HG03097 (cell line): ENCODE data around the gene SLC38A9.
"Not testable (repeated sequence)": the region's sequence is repeated elsewhere in the genome, so short reads cannot be mapped to it uniquely, and the experiment has no call there.

Experiments
- ATAC-seq: cut with Tn5 transposase; IDR thresholded peaks from one replicate; pipeline ENCODE4 v1.9.1; 2021; ENCODE audit not compliant: unreplicated experiment, low FRiP score

SLC38A9 gene

GRCh38 chr5:55711507-55712022 lies 559 bp downstream of the SLC38A9 start:
- no peak for ATAC-seq

DNA sequence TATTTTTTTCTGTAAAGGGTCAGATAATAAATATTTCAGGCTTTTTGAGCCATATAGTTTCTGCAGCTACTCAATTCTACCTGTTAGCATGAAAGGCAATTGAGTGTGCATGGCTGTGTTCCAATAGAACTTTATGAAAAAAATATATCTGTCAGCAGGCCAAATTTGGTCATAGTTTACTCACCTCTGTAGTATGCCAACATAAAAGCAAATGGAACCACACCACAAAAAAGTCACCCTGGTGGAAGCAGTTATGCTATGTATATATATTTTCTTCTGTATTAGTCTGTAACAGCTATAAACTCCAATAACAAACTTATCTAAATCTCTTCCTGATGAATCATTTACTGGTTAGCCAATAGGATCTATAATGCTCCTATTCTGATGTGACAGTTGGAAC lies 3.4 kb downstream of the SLC38A9 start:
- ATAC-seq = no peak

GRCh38 chr5:55706230-55706629 lies 5.9 kb downstream of the SLC38A9 start:
- no peak for ATAC-seq

GRCh38 chr5:55702598-55703345 lies 9.4 kb downstream of the SLC38A9 start:
- ATAC-seq = no peak

DNA sequence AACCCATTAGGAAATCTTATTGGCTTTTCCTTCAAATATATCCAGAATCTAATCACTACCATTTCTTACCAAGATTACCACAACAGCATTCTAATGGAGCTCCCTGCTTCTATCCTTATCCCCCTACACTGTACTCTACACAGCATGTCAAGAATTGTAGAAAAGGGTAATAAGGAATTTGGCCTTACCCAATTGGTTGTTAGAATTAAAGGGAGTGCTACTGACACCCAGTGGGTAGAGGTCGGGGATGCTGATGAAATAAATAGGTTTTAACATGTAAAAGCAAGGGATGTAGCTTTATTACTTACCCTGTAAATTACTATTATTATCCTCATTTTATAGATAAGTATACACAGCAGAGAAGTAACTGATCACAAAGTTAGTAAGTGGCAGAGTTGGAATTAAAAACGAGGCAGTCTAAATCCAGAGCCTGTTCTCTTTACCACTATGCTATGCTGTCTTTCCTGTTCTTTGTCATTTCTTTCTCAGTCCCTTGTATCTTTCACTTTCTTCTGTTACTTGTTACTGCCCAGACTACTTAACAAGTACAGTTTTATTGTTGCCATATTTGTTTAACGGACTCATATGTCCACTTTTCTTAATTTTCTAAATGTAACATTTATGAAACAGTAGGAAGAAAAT lies 10.5 kb downstream of the SLC38A9 start:
- no peak for ATAC-seq

- no peak for ATAC-seq
Measured at GRCh38 chr5:55700745-55701144, 11.4 kb downstream of the SLC38A9 start.

DNA sequence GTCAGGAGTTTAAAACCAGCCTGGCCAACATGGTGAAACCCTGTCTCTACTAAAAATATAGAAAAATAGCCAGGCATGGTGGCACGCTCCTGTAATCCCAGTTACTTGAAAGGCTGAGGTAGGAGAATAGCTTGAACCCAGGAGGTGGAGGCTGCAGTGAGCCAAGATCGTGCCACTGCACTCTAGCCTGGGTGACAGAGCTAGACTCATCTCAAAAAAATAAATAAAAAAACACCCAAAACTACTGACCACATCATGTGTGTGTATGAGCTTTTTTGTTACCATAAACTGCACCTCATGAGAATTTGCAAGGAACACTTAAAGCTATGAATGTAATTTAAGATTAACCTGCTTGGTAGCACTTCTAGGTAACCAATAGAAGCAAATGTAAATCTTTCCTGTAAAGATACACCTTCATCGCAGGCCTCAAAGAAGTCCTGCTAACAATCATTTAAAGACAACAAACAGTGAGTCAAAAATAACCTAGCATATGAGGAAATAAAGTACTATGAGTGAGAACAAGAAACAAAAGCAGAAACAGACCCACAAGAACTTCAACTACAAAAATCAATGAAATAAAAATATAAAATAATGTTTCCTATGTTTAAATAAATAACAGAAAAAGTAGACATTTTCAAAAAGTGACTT lies 13.0 kb downstream of the SLC38A9 start:
- no peak for ATAC-seq

DNA sequence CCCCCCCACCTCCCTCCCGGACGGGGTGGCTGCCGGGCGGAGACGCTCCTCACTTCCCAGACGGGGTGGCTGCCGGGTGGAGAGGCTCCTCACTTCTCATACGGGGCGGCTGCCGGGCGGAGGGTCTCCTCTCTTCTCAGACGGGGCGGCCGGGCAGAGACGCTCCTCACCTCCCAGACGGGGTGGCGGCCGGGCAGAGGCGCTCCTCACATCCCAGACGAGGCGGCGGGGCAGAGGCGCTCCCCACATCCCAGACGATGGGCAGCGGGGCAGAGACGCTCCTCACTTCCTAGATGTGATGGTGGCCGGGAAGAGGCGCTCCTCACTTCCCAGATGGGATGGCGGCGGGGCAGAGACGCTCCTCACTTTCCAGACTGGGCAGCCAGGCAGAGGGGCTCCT lies 15.4 kb downstream of the SLC38A9 start:
- not testable (repeated sequence) for ATAC-seq

DNA sequence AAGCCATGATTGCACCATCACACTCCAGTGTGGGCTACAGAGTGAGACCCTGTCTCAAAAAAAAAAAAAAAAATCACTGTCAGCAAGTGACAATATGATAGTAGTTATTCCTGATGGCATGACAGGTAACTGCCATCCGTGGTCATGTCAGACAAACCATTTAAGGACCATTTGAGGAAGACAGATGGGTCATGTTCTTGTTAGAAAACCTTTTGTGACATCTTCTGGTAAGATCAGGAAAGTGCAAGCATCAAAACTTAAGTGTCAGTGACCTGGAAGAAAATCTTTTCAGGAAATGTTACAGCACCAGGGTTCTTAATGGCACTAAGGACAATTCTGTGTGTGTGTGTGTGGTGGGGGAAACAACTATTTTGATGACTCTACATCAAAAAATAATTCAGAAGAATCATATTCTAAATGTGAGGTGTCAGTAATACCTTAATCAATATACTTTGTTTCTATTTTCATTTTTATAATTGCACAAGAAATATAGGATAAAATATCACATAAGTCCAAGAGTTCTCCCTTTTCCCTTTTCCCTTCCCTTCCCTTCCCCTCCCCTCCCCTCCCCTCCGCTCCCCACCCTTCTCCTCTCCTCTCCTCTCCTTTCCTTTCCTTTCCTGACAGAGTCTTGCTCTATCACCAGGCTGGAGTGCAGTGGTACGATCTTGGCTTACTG lies 17.8 kb downstream of the SLC38A9 start:
- no peak for ATAC-seq

DNA sequence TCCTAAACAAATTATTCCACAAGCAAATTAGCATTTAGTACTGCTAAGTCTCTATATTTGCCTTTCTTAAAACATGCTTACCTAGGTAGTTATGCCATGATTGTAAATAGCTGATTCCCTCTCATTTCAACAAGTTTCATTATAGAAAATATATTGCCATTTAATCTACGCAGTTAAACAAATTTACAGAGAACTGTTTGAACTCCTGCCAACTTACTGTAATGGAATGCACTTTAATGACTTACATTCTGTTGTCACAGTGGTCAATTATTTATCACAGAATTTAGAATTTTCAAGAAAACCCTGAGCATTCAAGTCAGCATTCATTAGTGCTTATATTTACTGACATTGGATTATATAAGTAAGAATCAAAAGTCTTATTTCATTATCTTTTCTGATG lies 19.6 kb downstream of the SLC38A9 start:
- no peak for ATAC-seq

DNA sequence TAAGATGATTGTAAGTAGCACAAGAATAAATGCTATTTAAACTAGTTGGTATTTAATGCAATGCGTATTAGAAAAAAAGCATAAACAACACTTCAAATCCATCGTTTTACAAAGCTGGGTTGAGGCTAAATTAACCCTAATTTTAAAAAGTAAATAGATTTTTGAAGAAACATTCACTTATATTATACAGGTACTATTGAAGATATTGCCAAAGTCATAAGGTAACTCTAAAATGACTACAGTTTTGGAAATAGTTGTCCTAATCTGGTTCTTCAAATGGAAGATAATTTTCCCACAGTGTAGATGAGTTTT lies 20.1 kb downstream of the SLC38A9 start:
- no peak for ATAC-seq

DNA sequence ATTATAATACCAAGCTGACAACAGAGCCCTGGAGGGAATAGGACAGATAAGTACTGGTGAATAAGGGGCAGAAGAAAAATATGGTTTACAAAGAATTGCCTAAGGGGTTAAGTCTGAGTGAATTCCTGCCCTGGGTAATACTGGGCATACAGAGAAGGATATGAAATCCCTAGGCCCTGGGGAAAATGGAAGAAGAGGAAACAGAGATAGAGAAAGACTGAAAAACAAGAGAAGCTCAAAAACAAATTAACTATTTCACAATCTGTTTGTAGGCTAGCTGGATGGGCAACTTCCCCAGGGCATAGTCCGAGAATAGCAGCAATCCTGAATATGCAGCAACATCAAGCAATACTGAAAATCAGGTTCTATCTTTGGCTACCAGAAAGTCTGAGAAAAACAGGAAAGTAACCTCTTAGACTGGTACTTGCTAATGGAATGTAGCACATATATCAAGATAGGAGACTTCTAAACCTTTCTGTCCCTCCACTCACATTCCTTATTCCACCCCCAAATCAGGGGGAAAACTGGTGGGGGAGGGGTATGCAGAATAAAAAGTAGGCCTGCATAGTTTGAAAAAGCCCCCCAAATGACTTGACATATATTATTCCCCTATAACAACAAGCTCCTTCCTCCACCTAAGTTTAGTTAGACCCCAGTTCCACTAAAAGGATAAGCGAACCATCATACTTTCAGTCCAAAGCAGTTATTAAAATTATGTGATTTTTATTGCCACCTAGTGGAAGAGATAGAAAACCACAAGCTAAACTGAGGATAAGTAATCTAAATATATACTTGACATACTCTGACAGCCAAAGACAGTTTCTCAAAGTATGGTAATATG lies 20.6 kb downstream of the SLC38A9 start:
- ATAC-seq = no peak

DNA sequence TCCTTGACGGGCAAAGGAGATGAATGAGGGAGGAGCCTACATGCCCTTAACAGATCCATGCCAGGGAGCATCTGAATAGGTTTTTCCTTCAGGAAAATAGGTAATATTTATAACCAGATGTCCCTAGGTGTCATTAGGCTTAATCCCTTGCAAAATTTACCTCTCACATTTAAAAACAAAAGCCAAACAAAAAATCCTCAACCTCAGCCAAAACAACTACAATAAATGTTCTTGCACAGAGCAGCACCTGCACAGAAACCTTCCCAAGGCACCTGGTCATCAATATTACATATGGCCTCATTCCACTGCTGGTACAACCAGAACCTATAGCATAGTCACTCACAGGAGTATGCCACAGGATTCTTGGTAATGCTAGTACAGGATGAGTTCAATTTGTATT lies 30.1 kb downstream of the SLC38A9 start:
- no peak for ATAC-seq

- no peak for ATAC-seq
Measured at GRCh38 chr5:55681301-55681700, 30.8 kb downstream of the SLC38A9 start.

GRCh38 chr5:55680353-55680752 lies 31.8 kb downstream of the SLC38A9 start:
- no peak for ATAC-seq

DNA sequence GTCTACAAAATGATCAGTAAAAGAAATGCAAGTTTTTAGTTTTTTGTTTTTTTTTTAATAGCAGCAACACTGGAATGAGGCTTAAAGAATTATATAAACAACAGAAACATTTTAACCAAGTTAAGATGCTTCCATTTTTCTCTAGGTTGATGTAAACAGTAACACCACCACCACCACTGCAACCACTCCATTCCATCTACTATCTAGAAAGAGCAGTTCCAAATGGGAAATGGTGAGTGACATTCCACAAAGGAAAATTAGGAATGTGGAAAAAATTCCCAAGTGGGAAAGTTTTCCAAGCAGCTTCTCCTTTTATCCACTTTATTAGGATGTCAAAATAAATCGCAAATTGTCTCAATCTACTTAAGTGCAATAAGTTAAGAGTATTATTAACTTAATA lies 32.6 kb downstream of the SLC38A9 start:
- ATAC-seq = no peak

DNA sequence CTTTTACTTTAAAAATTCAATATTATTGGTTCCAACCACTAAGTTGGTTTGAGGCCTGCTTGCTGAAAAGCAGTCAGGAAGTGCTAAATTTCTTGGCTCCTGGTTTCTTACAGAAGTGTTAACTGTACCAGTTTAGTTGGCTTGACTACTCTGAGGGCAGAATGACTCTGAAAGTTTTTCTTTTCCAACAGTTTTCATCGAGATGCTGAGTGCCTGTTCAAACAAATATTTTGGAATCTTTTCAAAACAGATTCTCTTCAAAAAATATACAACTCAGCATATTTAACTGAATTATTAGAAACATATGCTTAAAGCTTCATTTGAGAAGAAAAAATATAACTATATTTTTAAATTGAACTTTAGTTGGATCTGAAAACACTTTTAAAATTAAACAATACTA lies 37.0 kb downstream of the SLC38A9 start:
- ATAC-seq = no peak

- no peak for ATAC-seq
Measured at GRCh38 chr5:55674340-55674739, 37.8 kb downstream of the SLC38A9 start.

DNA sequence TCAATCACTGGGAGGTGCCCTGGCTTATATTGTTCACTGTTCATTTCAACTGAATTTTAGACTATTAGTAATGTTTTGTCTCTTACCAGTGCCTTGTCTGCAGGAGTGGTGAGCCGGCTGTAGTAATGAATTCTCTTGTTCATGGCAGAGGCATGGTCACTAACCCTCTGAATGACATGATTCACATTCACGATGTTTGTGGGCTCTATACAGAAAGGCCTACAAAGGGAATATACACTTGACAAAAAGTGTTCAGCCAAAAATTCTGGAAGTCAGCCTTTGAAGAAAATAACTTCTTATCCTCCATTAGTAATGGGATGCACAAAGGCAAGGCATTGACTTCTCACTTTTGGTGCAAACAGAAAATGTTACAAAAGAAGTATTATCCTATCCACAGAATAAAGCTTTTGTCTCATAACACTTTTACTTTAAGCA lies 39.6 kb downstream of the SLC38A9 start:
- ATAC-seq = no peak

DNA sequence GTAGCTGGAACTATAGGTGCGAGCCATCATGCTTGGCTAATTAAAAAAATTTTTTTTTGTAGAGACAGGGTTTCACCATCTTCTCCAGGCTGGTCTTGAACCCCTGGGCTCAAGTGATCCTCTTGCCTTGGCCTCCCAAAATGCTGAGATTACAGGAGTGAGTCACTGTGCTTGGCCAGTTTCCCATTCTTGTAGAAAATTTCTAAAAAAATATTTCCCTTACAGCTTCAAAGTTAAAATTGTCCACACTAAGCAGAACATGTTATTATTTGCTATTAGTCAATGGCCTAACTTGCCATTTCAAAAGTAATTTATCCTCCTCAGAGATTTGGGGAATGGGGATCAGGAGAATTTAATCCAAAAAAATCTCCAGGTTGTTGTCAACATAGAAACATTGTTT lies 40.1 kb downstream of the SLC38A9 start:
- ATAC-seq = no peak
